NCI-H2029 treated with DMSO at 0.1 percent for 48 hours (cell line): ENCODE data around the gene CFAP100.
A peak's percentile ranks its signal among the peaks of the same experiment; 100 is the strongest.

ENCODE experiments used
- DNase-seq: peaks from one replicate; lab custom pipeline; 2025; lab: John Stamatoyannopoulos, UW

CFAP100 gene

GRCh38 chr3:126461450-126462070 lies 66.9 kb downstream of the CFAP100 start:
- no peak for DNase-seq

- no peak for DNase-seq
Measured at GRCh38 chr3:126463521-126463920, 68.8 kb downstream of the CFAP100 start.

GRCh38 chr3:126464093-126464492 lies 69.4 kb downstream of the CFAP100 start:
- no peak for DNase-seq

GRCh38 chr3:126464494-126464893 lies 69.8 kb downstream of the CFAP100 start:
- DNase-seq = no peak

GRCh38 chr3:126464997-126465396 lies 70.3 kb downstream of the CFAP100 start:
- no peak for DNase-seq

- no peak for DNase-seq
Measured at GRCh38 chr3:126465928-126466544, 71.3 kb downstream of the CFAP100 start.

GRCh38 chr3:126466886-126467610 lies 72.3 kb downstream of the CFAP100 start:
- DNase-seq = no peak

GRCh38 chr3:126467611-126467955 lies 72.9 kb downstream of the CFAP100 start:
- no peak for DNase-seq

GRCh38 chr3:126468028-126468891 lies 73.6 kb downstream of the CFAP100 start:
- no peak for DNase-seq

- DNase-seq = no peak
Measured at GRCh38 chr3:126469479-126469878, 74.8 kb downstream of the CFAP100 start.

GRCh38 chr3:126472277-126473006 lies 77.7 kb downstream of the CFAP100 start:
- peak; percentile 89 for DNase-seq

GRCh38 chr3:126473292-126474168 lies 78.8 kb downstream of the CFAP100 start:
- no peak for DNase-seq

- DNase-seq = no peak
Measured at GRCh38 chr3:126474498-126475412, 80.0 kb downstream of the CFAP100 start.

- peak; percentile 36 for DNase-seq
Measured at GRCh38 chr3:126475413-126476114, 80.9 kb downstream of the CFAP100 start, which contains the start of gene ZXDC. ZXDC (minus strand) TSS chr3:126475891; CDS start chr3:126475865, 26 bp downstream.

- peak; percentile 50 for DNase-seq
Measured at GRCh38 chr3:126476166-126477060, 81.7 kb downstream of the CFAP100 start.

- no peak for DNase-seq
Measured at GRCh38 chr3:126477061-126477380, 82.3 kb downstream of the CFAP100 start.

GRCh38 chr3:126478581-126479310 lies 84.0 kb downstream of the CFAP100 start:
- no peak for DNase-seq
